ENCODE results near the gene TRIM45.

TRIM45 gene

GRCh38 chr1:117070124-117070523 lies 51.4 kb downstream of the TRIM45 start:
- no peak overlapping the region for H3K4me3 ChIP-seq (ENCODE audit: low read depth in 1 of 2, low read length in 2 of 2)
- H3K27ac ChIP-seq (ENCODE audit: low read length): no peak overlapping the region
- H3K27me3 ChIP-seq (ENCODE audit: low read depth, low read length): no peaks in the 10 kb centered on the region
- H3K36me3 ChIP-seq (ENCODE audit: control insufficient read depth in 1 of 2, insufficient read depth in 2 of 2, low read length in 2 of 2): peaks cover 4% of the 10 kb centered on the region in 2 donors
- H3K4me1 ChIP-seq (ENCODE audit: control insufficient read depth in 1 of 2, insufficient read depth in 2 of 2, low read length in 2 of 2): no peaks in the 10 kb centered on the region
- no peaks in the 10 kb centered on the region for H3K9me3 ChIP-seq (ENCODE audit: control insufficient read depth in 1 of 2, low read length in 2 of 2)

- H3K27me3 ChIP-seq (ENCODE audit: low read depth, low read length): no peaks in the 10 kb centered on the region
- H3K4me1 ChIP-seq (ENCODE audit: control insufficient read depth in 1 of 2, insufficient read depth in 2 of 2, low read length in 2 of 2): no peaks in the 10 kb centered on the region
- no peaks in the 10 kb centered on the region for H3K9me3 ChIP-seq (ENCODE audit: control insufficient read depth in 1 of 2, low read length in 2 of 2)
- no peak overlapping the region for H3K4me3 ChIP-seq (ENCODE audit: low read depth in 1 of 2, low read length in 2 of 2)
- H3K36me3 ChIP-seq (ENCODE audit: control insufficient read depth in 1 of 2, insufficient read depth in 2 of 2, low read length in 2 of 2): no peaks in the 10 kb centered on the region
- H3K27ac ChIP-seq (ENCODE audit: low read length): no peak overlapping the region
Measured at GRCh38 chr1:117069220-117069844, 52.2 kb downstream of the TRIM45 start.

DNA sequence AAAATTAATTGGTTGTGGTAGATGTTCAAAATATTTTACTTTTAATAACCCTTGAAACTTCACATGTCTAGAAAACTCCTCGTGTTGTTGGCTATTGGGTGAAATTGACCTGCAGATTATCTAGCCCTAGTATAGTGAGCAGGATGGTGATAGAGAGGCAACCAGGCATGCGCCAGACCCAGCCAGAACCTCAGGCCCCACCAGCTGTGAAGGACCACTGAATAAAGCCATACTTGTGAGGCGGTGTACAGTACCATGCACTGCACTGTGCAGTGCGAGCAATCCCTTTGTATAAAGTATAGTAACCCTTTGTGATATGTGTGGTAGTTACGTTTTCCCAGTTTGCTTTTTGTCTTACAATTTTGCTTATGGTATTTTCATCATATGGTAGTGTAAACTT lies 53.0 kb downstream of the TRIM45 start:
- Histone ChIP-seq H3K9me3 (ENCODE audit: control insufficient read depth in 1 of 2, low read length in 2 of 2) (no peaks in the 10 kb centered on the region), H3K27ac (ENCODE audit: low read length) (no peak overlapping the region), H3K4me1 (ENCODE audit: control insufficient read depth in 1 of 2, insufficient read depth in 2 of 2, low read length in 2 of 2) (no peaks in the 10 kb centered on the region), H3K36me3 (ENCODE audit: control insufficient read depth in 1 of 2, insufficient read depth in 2 of 2, low read length in 2 of 2) (no peaks in the 10 kb centered on the region), H3K27me3 (ENCODE audit: low read depth, low read length) (no peaks in the 10 kb centered on the region), H3K4me3 (ENCODE audit: low read depth in 1 of 2, low read length in 2 of 2) (no peak overlapping the region)

DNA sequence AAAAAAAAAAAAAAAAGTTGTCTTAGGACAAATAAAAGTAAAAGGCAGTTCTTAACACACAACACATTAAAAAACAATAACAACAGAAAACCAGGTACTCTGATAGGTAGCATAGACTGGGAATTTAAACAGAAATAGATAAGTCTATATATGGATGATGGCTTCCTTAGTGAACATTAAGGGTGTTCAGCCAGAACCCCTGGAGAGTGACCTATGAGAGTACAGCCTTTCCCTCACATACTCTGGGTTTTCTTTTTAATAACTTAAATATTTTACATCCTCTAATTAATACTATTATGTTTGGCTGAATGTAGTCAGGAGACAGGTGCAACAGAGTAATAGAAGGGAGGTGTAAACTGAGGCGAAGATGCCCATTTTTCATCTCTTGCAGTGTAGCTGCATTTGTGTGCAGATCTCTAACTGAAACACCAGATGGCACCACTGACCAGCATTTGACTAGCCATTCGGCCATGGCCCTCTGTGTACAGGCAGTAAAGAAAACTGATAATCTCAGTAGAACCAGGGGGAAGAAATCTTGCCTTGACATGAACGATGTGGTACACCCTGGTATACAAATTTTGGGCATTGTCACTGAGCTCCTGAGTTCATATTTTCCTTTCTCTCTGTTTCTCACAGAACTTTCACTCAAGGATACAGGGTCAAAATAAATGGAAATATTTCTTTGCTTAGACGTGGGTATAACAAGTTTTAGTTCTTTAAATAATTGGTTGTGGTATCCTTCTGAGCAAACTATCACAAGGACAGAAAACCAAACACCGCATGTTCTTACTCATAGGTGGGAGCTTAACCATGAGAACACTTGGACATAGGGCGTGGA lies 53.8 kb downstream of the TRIM45 start:
- no peaks in the 10 kb centered on the region for H3K27me3 ChIP-seq (ENCODE audit: low read depth, low read length)
- H3K4me3 ChIP-seq (ENCODE audit: low read depth in 1 of 2, low read length in 2 of 2): no peak overlapping the region
- no peaks in the 10 kb centered on the region for H3K36me3 ChIP-seq (ENCODE audit: control insufficient read depth in 1 of 2, insufficient read depth in 2 of 2, low read length in 2 of 2)
- no peak overlapping the region for H3K27ac ChIP-seq (ENCODE audit: low read length)
- no peaks in the 10 kb centered on the region for H3K4me1 ChIP-seq (ENCODE audit: control insufficient read depth in 1 of 2, insufficient read depth in 2 of 2, low read length in 2 of 2)
- H3K9me3 ChIP-seq (ENCODE audit: control insufficient read depth in 1 of 2, low read length in 2 of 2): no peaks in the 10 kb centered on the region

DNA sequence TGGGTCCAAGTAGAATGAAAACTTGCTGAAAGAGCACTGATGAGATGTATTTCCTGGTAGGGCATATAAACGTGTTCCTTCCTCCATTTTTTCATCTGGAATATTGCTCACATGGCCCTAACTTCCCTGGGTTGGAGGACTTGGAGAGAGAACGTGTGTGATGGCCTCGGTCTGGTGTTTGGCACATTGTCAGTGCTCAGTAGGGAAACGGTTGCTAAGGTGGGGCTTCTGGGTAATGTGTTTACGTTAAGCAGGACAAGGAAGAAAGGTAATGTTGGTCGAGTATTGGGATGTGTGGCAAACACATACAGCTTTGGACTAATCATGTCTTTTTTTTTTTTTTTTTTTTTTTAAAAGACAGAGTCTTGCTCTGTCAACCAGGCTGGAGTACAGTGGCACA lies 55.2 kb downstream of the TRIM45 start:
- Histone ChIP-seq H3K27me3 (ENCODE audit: low read depth, low read length) (no peaks in the 10 kb centered on the region), H3K9me3 (ENCODE audit: control insufficient read depth in 1 of 2, low read length in 2 of 2) (no peaks in the 10 kb centered on the region), H3K27ac (ENCODE audit: low read length) (no peak overlapping the region), H3K4me1 (ENCODE audit: control insufficient read depth in 1 of 2, insufficient read depth in 2 of 2, low read length in 2 of 2) (no peaks in the 10 kb centered on the region), H3K36me3 (ENCODE audit: control insufficient read depth in 1 of 2, insufficient read depth in 2 of 2, low read length in 2 of 2) (no peaks in the 10 kb centered on the region), H3K4me3 (ENCODE audit: low read depth in 1 of 2, low read length in 2 of 2) (no peak overlapping the region)

- no peaks in the 10 kb centered on the region for H3K27me3 ChIP-seq (ENCODE audit: low read depth, low read length)
- H3K9me3 ChIP-seq (ENCODE audit: control insufficient read depth in 1 of 2, low read length in 2 of 2): no peaks in the 10 kb centered on the region
- peaks cover 0 to 13% of the 10 kb centered on the region in 2 donors for H3K4me1 ChIP-seq (ENCODE audit: control insufficient read depth in 1 of 2, insufficient read depth in 2 of 2, low read length in 2 of 2)
- no peaks in the 10 kb centered on the region for H3K36me3 ChIP-seq (ENCODE audit: control insufficient read depth in 1 of 2, insufficient read depth in 2 of 2, low read length in 2 of 2)
- no peak overlapping the region for H3K4me3 ChIP-seq (ENCODE audit: low read depth in 1 of 2, low read length in 2 of 2)
- H3K27ac ChIP-seq (ENCODE audit: low read length): no peak overlapping the region
Measured at GRCh38 chr1:117061986-117062415, 59.5 kb downstream of the TRIM45 start.

Measured in muscle layer of duodenum (tissue), 2 donors.